Fibroblast of the conjunctiva (primary cell): ENCODE results near the gene FOXB2.
"Not testable (repeated sequence)": the region's sequence is repeated elsewhere in the genome, so short reads cannot be mapped to it uniquely, and the experiment has no call there.

Experiments used
- DNase-seq: peaks from one replicate; pipeline ENCODE4 v3.0.0-alpha.2; 2010; ENCODE audit warnings: low read depth

FOXB2 gene

GRCh38 chr9:77019236-77019925 is at the start of gene FOXB2:
FOXB2 (plus strand) TSS chr9:77019655; CDS start chr9:77019655, 0 bp downstream.
- no peak for DNase-seq

- DNase-seq: no peak
Measured at GRCh38 chr9:76969716-76970115, 49.7 kb upstream of the FOXB2 start.

GRCh38 chr9:76978831-76979230 is 40.6 kb upstream of the FOXB2 start:
- not testable (repeated sequence) for DNase-seq

- no peak for DNase-seq
Measured at GRCh38 chr9:76980566-76980965, 38.9 kb upstream of the FOXB2 start.

GRCh38 chr9:76984486-76984885 is 35.0 kb upstream of the FOXB2 start:
- no peak for DNase-seq

GRCh38 chr9:76985581-76985980 is 33.9 kb upstream of the FOXB2 start:
- DNase-seq: no peak

GRCh38 chr9:76987594-76988200 is 31.8 kb upstream of the FOXB2 start:
- peak; percentile 46 for DNase-seq

- DNase-seq: no peak
Measured at GRCh38 chr9:76988941-76989340, 30.5 kb upstream of the FOXB2 start.

- DNase-seq: no peak
Measured at GRCh38 chr9:76989501-76989900, 30.0 kb upstream of the FOXB2 start.

GRCh38 chr9:76996700-76997099 is 22.8 kb upstream of the FOXB2 start:
- DNase-seq: no peak

GRCh38 chr9:76999261-76999660 is 20.2 kb upstream of the FOXB2 start:
- no peak for DNase-seq

GRCh38 chr9:77000330-77000729 is 19.1 kb upstream of the FOXB2 start:
- DNase-seq: no peak

- DNase-seq: no peak
Measured at GRCh38 chr9:77003366-77003765, 16.1 kb upstream of the FOXB2 start.

- DNase-seq: no peak
Measured at GRCh38 chr9:77005216-77005615, 14.2 kb upstream of the FOXB2 start.

GRCh38 chr9:77010527-77010926 is 8.9 kb upstream of the FOXB2 start:
- DNase-seq: no peak

- no peak for DNase-seq
Measured at GRCh38 chr9:77011973-77012821, 7.3 kb upstream of the FOXB2 start.

- DNase-seq: no peak
Measured at GRCh38 chr9:77013206-77013931, 6.1 kb upstream of the FOXB2 start.

GRCh38 chr9:77013932-77014596 is 5.4 kb upstream of the FOXB2 start:
- DNase-seq: no peak

- DNase-seq: no peak
Measured at GRCh38 chr9:77014597-77015263, 4.7 kb upstream of the FOXB2 start.

GRCh38 chr9:77015327-77016048 is 4.0 kb upstream of the FOXB2 start:
- DNase-seq: no peak

- no peak for DNase-seq
Measured at GRCh38 chr9:77016121-77016525, 3.3 kb upstream of the FOXB2 start.
